Measurements from ENCODE around the gene CREB5. TPM values are rescaled to one million over a fixed set of nuclear protein-coding genes. Genes with fewer than 3 reads are reported as not detected.

CREB5 gene
- total RNA-seq, 1 donor from 2014 or later: 8.9 TPM

DNA sequence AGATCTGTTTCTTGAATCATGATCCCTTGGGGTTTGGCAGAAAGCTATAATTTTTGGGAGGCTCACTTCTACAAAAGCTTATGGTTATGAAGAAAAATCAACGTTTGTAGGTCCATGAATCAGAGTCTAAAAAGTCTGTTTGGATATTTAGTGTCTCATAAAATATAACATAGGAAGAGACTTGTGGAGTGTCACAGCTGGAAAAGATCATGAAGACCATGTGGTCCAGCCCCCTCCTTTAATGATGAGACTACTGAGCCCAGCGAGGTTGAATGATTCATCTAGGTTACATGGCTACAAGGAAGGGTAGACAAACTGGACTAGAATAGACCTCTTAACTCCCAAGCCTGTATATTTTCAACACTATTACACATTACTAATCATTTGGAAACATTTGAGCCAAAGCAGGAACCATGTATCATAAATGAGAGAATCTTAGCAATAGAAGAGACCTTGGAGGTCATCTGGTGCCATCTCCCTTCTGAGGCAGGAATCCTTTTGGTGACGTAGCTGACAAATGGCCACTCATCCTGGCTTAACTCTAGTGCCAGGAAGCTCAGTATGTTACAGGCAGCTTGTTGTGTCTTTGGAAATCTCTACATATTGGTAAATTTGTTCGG, 152.5 kb downstream of the CREB5 start:
- Histone ChIP-seq H3K4me1 (no peaks in the 10 kb centered on the region), H3K9me3 (no peaks in the 10 kb centered on the region), H3K27me3 (no peaks in the 10 kb centered on the region), H3K4me3 (no peak overlapping the region), H3K36me3 (no peaks in the 10 kb centered on the region), H3K27ac (no peak overlapping the region)
- TF ChIP-seq, protein P1, sequence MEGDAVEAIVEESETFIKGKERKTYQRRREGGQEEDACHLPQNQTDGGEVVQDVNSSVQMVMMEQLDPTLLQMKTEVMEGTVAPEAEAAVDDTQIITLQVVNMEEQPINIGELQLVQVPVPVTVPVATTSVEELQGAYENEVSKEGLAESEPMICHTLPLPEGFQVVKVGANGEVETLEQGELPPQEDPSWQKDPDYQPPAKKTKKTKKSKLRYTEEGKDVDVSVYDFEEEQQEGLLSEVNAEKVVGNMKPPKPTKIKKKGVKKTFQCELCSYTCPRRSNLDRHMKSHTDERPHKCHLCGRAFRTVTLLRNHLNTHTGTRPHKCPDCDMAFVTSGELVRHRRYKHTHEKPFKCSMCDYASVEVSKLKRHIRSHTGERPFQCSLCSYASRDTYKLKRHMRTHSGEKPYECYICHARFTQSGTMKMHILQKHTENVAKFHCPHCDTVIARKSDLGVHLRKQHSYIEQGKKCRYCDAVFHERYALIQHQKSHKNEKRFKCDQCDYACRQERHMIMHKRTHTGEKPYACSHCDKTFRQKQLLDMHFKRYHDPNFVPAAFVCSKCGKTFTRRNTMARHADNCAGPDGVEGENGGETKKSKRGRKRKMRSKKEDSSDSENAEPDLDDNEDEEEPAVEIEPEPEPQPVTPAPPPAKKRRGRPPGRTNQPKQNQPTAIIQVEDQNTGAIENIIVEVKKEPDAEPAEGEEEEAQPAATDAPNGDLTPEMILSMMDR (IDR thresholded peaks at IDR 0.05): no peak
- ATAC-seq (no peak), DNase-seq (no peak)
- intact Hi-C loops (cut with DNase I): no loop called here

DNA sequence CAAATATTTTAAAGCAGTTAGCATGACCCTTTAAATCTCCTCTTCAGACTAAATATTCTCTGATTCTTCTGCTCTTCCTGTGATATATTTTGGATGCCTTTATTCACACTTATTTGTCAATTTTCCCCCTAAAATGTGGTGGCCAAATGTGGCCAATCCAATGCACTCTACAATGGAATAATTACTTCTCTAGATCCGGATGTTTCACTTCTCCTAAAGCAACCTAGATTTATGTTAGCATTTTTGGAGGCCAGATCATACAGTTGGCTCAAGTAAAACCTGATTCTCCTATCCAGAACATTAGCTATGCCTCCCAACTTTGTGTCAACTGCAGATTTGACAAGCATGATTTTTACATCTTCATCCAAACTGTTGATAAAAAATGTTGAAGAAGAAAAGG, 153.7 kb downstream of the CREB5 start:
- no peaks in the 10 kb centered on the region for H3K36me3 ChIP-seq
- H3K27me3 ChIP-seq: no peaks in the 10 kb centered on the region
- intact Hi-C loops (cut with DNase I): no loop called here
- TF ChIP-seq, protein P1 (IDR thresholded peaks at IDR 0.05): no peak
- DNase-seq (no peak), ATAC-seq (no peak)
- H3K4me3 ChIP-seq: no peak overlapping the region
- H3K4me1 ChIP-seq: no peaks in the 10 kb centered on the region
- H3K27ac ChIP-seq: no peak overlapping the region
- no peaks in the 10 kb centered on the region for H3K9me3 ChIP-seq

DNA sequence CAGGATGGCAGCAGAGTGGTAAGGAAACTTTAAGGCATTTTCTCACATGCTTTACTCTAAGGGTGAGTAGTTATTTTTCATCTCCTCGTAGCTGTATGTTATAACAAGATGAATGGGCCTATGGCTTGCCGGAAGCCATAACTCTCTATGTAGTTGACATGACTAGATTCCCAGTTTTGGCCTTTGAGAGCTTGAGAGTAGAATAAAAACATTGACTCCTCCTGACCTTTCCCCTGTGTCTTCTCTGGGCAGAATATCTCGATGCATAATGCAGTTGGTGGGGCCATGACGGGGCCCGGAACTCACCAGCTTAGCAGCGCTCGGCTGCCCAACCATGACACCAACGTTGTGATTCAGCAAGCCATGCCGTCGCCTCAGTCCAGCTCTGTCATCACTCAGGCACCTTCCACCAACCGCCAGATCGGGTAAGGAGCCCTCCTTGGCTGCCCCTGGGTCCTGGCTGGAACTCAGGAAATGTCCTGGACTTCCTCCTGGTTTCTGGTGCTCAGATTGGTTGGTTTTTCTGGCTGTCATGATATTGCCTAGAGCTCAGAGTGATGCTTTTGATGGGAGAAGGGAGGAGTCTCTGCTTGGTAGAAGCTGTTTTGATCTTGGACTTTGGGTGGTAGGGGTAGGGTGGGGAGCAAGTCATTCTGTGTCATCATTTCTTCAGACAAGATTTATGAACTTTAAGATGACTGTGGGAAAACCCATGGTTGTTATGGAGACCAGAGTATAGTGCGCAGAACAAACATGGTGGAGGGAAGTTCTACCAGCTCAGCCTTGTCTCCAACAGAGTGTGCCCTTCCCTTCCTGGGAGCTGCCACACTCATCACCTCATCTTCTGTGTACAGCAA, 158.0 kb downstream of the CREB5 start:
- H3K4me3 ChIP-seq: no peak overlapping the region
- ATAC-seq (no peak), DNase-seq (no peak)
- H3K27ac ChIP-seq: no peak overlapping the region
- H3K27me3 ChIP-seq: no peaks in the 10 kb centered on the region
- no peaks in the 10 kb centered on the region for H3K9me3 ChIP-seq
- H3K4me1 ChIP-seq: peaks cover 4% of the 10 kb centered on the region
- no peaks in the 10 kb centered on the region for H3K36me3 ChIP-seq
- intact Hi-C loops (cut with DNase I): no loop called here
- TF ChIP-seq, protein P1 (IDR thresholded peaks at IDR 0.05): no peak

DNA sequence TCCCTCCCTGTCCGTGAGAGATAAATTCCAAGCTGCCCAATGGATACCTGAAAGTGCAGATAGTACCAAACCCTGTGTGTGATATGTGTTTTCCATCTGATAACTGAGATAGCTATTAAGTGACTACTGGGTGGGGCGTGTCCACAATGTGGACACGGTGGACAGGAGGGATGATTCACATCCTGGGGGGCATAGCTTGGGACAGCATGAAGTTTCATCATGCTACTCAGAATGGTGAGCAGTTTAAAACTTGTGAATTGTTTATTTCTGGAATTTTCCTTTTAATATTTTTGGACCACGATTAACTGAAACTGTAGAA, 158.6 kb downstream of the CREB5 start:
- H3K4me1 ChIP-seq: peaks cover 4% of the 10 kb centered on the region
- TF ChIP-seq, protein P1 (IDR thresholded peaks at IDR 0.05): no peak
- no peaks in the 10 kb centered on the region for H3K27me3 ChIP-seq
- H3K36me3 ChIP-seq: no peaks in the 10 kb centered on the region
- ATAC-seq (no peak), DNase-seq (no peak)
- H3K9me3 ChIP-seq: no peaks in the 10 kb centered on the region
- intact Hi-C loops (cut with DNase I): no loop called here
- no peak overlapping the region for H3K27ac ChIP-seq
- no peak overlapping the region for H3K4me3 ChIP-seq

DNA sequence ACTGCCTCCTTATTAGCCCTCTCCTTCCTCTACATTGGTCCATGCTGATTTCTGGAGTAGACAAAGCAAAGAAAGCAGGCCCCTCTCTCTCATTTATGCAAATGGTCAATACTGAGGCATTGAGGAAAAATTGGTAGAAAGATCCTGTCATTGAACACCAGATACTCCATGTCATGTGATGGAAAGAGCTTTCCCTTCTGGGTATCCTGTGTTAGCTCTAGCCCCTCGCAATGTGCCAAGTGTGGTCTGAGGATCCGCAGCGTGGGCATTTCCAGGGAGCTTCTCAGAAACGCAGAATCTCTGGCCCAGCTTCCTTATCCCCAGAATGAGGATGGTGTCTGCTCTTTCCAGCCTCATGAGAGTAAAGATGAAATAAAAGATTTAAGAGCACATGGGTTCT, 159.1 kb downstream of the CREB5 start:
- Histone ChIP-seq H3K4me1 (peaks cover 4% of the 10 kb centered on the region), H3K4me3 (no peak overlapping the region), H3K27ac (no peak overlapping the region), H3K36me3 (no peaks in the 10 kb centered on the region), H3K27me3 (no peaks in the 10 kb centered on the region), H3K9me3 (no peaks in the 10 kb centered on the region)
- DNase-seq (no peak), ATAC-seq (no peak)
- intact Hi-C loops (cut with DNase I): no loop called here
- TF ChIP-seq, protein P1 (IDR thresholded peaks at IDR 0.05): no peak
